Pancreas (tissue), 10 donors: ENCODE measurements around the gene UBC. TPM values are rescaled to one million over a fixed set of nuclear protein-coding genes. Genes with fewer than 3 reads are reported as not detected.

ENCODE experiments used
- ATAC-seq, 4 donors: fragments of 200-7000 bp; cut with Tn5 transposase; one replicate each; pipeline versions ENCODE4 v1.8.0 to v1.9.1; 2020; ENCODE audit warnings: mild to moderate bottlenecking in 4 of 4, moderate library complexity in 4 of 4
- DNase-seq, 6 donors: peaks; one replicate each; pipeline ENCODE4 v3.0.0-alpha.2; 2020
- FAIRE-seq: peaks from 2 replicates; lab custom pipeline; 2012; peaks lifted over from hg19 to GRCh38; lab: Jason Lieb, UNC
- H3K27ac ChIP-seq, 4 donors: fragments of 200-600 bp; sonication (generic); 1 replicate in 3 of 4; 2 replicates in 1 of 4; pipeline versions ENCODE4 v1.5.0 to v1.8.0; 2020
- H3K27me3 ChIP-seq, 4 donors: fragments of 200-600 bp; one replicate each; pipeline ENCODE4 v1.8.0; 2021
- H3K36me3 ChIP-seq, 3 donors: fragments of 200-600 bp; sonication (generic) in 1 of 3; one replicate each; pipeline versions ENCODE4 v1.5.0 to v1.8.0; 2020 to 2021
- H3K4me1 ChIP-seq, 3 donors: fragments of 200-600 bp; one replicate each; pipeline ENCODE4 v1.8.0; 2021
- H3K4me3 ChIP-seq, 4 donors: fragments of 200-600 bp; sonication (generic) in 2 of 4; one replicate each; pipeline versions ENCODE4 v1.5.0 to v1.8.0; 2020 to 2021
- H3K9me3 ChIP-seq, 4 donors: fragments of 200-600 bp; one replicate each; pipeline ENCODE4 v1.8.0; 2021
- WGBS, 2 donors: extraction: QIAGEN DNeasy Blood & Tissue Kit; methylation state at CpG; one replicate each; pipeline ENCODE4 v1.1.7; 2013; 5-methylcytosine and 5-hydroxymethylcytosine counted together
- intact Hi-C, 3 donors: fragments of 100-400 bp; cut with DNase I; formaldehyde crosslinking; loops; one replicate each; pipeline versions ENCODE4 v1.11.1 to v1.14.2; 2022
- polyA plus RNA-seq, 2 donors: library from polyadenylated mRNA; stranded (reverse); fragments of 200-250 nt; gene quantifications; one replicate each; pipeline ENCODE4 v1.2.3, GENCODE V29; 2013
- total RNA-seq, 6 donors: library from RNA; stranded (reverse); fragmentation: NEBNext Ultra II Directional in 4 of 6; extraction: Animal tissue kit (Norgen Biotek cat#: 25700) in 4 of 6; gene quantifications; one replicate each; pipeline versions ENCODE4 v1.2.1 to v1.2.4, GENCODE V29; 2021 to 2023
- TF ChIP-seq, protein P1 (sequence below), 4 donors: fragments of 200-600 bp; sonication (generic) in 3 of 4; IDR thresholded peaks; one replicate each; pipeline versions ENCODE4 v1.5.0 to v1.8.0; 2021; ENCODE audit warnings: antibody characterized with exemption in 4 of 4
- donor health status: healthy with polysubstance abuse.
- donor health status: DM: no; HTN: no; CAD: no; lungs with moderate emphysema.
- donor health status: DM: no; HTN: no; CAD: no.
- donor health status: control.
- donor health status: control.
- donor health status: Bipolar disorder and iron deficiency.
- donor health status: DM: yes; HTN: yes; CAD: no.
- donor health status: DM: no; HTN: no; CAD: no.
- donor health status: DM: no; HTN: no; CAD: no.
- donor health status: DM: yes; HTN: yes; CAD: no.

UBC gene
- total and polyA plus RNA-seq, 8 donors, result 353 to 605 (median 433) TPM

DNA sequence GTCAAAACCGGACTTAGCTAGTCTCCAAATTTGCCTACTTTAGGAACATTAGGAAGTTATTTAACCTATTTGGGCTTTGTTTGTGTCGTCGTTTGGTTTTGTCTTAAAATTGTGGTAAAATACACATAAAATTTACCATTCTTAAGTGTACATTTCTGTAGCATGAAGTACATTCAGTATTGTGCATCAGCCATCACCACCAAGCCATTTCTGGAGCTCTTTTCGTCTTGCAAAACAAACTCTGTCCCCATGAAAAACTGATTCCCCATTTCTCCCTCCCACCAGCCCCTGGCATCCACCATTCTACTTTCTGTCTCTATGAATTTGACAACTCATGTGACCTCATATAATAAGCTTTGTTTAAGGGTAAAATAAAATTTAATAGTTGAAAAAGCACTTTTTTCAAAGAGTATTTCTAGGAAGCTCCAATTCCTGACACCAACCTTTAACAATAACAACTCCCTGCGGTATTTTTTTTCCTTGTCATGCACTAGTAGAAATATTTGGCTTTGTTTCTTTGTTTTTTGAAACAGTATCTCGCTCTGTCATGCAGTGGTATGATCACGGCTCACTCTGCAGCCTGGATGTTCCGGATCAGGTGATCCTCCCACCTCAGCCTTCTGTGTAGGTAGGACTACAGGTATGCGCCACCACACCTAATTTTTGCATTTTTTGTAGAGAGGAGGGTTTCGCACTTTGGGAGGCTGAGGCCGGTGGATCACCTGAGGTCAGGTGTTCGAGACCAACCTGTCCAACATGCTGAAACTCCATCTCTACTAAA, 3.6 kb upstream of the UBC start:
- TF ChIP-seq, protein P1, sequence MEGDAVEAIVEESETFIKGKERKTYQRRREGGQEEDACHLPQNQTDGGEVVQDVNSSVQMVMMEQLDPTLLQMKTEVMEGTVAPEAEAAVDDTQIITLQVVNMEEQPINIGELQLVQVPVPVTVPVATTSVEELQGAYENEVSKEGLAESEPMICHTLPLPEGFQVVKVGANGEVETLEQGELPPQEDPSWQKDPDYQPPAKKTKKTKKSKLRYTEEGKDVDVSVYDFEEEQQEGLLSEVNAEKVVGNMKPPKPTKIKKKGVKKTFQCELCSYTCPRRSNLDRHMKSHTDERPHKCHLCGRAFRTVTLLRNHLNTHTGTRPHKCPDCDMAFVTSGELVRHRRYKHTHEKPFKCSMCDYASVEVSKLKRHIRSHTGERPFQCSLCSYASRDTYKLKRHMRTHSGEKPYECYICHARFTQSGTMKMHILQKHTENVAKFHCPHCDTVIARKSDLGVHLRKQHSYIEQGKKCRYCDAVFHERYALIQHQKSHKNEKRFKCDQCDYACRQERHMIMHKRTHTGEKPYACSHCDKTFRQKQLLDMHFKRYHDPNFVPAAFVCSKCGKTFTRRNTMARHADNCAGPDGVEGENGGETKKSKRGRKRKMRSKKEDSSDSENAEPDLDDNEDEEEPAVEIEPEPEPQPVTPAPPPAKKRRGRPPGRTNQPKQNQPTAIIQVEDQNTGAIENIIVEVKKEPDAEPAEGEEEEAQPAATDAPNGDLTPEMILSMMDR (IDR thresholded peaks at IDR 0.05), result no peak
- H3K9me3 ChIP-seq, result no peaks in the 10 kb centered on the region
- intact Hi-C loops, result no loop called here
- WGBS, 2 donors, result 41 to 44% methylated on average over 12 of the region's 12 CpGs
- peaks cover 17 to 33% (median 29%) of the 10 kb centered on the region in 3 donors for H3K4me1 ChIP-seq
- DNase-seq (peak in 1 of 6 donors; percentile 14), FAIRE-seq (no peak), ATAC-seq (no peak)
- H3K4me3 ChIP-seq, result peak overlapping the region in 3 of 4 donors; percentile 0 to 29 (median 28)
- H3K27me3 ChIP-seq, result no peaks in the 10 kb centered on the region
- peak overlapping the region; percentile 97 to 100 (median 98) for H3K27ac ChIP-seq
- H3K36me3 ChIP-seq, result peaks cover 0 to 5% (median 0%) of the 10 kb centered on the region in 3 donors

DNA sequence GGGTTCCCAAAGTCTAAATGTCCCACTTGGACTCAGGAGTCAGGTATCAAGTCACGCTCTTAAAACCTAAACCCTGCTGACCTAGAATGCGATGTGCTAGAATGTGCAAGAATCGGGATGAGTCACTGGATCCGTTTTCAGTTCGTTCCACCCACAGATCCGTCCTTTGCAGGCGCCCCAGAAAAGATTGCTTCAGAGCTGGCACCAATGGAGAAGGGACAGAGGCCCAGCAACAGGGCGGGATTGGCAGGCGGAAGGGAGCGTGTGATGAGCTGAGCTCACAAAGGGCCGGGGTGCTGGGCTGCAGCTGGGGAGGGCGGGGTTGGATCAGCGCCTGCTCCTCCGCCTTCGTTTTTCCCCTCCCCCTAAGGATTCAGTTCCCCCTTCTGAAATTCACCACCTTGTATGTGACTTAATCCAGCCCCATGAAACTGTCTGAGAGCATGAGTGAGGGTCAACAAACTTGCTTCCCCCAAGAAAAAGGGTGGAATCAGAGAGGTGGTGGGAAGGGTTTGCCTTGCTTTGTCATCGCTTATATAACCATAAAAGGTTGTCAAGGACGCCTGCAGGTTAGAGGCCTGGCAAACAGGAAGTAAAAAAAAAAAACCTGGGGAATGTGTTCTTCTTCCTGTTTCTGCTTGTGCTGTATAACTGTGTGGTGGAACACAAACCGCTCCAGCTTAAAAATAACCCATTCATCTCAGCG, 2.8 kb upstream of the UBC start:
- H3K36me3 ChIP-seq, result peaks cover 0 to 10% (median 0%) of the 10 kb centered on the region in 3 donors
- DNase-seq (peak; percentile 87 to 98 (median 97)), FAIRE-seq (no peak), ATAC-seq (peak; percentile 74 to 84 (median 82))
- H3K4me1 ChIP-seq, result peaks cover 17 to 31% (median 29%) of the 10 kb centered on the region in 3 donors
- no peaks in the 10 kb centered on the region for H3K27me3 ChIP-seq
- H3K27ac ChIP-seq, result peak overlapping the region; percentile 97 to 100 (median 98)
- TF ChIP-seq, protein P1 (IDR thresholded peaks at IDR 0.05), result no peak
- peak overlapping the region in 3 of 4 donors; percentile 0 to 29 (median 28) for H3K4me3 ChIP-seq
- intact Hi-C loops, result no loop called here
- H3K9me3 ChIP-seq, result no peaks in the 10 kb centered on the region
- WGBS, 2 donors, result 0 to 1% methylated on average over 19 of the region's 19 CpGs

DNA sequence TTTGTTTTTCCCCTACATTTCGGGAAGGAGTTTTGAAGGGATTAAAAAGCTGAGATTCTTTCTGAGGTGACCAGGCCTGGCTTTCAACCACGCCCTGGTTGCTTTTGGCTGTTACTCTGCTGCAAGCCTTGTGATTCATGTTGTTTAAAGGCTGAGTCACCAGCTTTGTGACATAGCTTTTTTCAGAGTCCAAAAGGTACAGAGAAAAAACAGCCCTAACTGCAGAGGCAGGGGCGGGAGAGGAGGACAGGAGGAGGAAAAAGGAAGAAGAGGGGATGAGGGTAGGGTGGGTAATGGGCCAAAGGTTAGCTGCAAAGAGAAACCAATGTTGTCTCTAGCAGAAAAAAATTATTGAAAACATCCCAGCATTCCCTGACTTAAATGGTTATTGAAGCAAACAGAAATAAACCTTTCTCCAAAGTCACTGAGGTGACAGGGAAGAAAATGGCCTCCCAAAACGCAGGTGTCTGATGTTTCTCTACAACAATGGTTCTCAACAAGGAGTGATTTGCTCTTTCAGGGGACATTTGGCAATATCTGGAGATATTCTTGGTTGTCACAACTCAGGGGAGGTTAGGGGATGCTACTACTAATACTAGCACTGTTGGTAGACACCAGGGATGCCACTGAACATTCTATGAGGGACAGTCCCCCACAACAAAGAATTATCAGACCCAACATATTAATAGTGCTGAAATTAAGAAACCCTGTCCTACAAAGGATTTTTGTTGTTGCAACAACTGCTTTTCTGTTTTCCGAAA, 2.1 kb upstream of the UBC start:
- no peaks in the 10 kb centered on the region for H3K27me3 ChIP-seq
- DNase-seq, result peak in 4 of 6 donors; percentile 68 to 76 (median 72)
- H3K4me1 ChIP-seq, result peaks cover 18 to 30% (median 26%) of the 10 kb centered on the region in 3 donors
- 13 to 15% methylated on average over 5 of the region's 5 CpGs for WGBS, 2 donors
- peak overlapping the region; percentile 97 to 100 (median 98) for H3K27ac ChIP-seq
- no peak for FAIRE-seq
- TF ChIP-seq, protein P1 (IDR thresholded peaks at IDR 0.05), result no peak
- H3K9me3 ChIP-seq, result no peaks in the 10 kb centered on the region
- ATAC-seq, result peak; percentile 41 to 60 (median 49)
- H3K4me3 ChIP-seq, result peak overlapping the region in 2 of 4 donors; percentile 9 to 29
- intact Hi-C loops, result no loop called here
- peaks cover 0 to 12% (median 0%) of the 10 kb centered on the region in 3 donors for H3K36me3 ChIP-seq

DNA sequence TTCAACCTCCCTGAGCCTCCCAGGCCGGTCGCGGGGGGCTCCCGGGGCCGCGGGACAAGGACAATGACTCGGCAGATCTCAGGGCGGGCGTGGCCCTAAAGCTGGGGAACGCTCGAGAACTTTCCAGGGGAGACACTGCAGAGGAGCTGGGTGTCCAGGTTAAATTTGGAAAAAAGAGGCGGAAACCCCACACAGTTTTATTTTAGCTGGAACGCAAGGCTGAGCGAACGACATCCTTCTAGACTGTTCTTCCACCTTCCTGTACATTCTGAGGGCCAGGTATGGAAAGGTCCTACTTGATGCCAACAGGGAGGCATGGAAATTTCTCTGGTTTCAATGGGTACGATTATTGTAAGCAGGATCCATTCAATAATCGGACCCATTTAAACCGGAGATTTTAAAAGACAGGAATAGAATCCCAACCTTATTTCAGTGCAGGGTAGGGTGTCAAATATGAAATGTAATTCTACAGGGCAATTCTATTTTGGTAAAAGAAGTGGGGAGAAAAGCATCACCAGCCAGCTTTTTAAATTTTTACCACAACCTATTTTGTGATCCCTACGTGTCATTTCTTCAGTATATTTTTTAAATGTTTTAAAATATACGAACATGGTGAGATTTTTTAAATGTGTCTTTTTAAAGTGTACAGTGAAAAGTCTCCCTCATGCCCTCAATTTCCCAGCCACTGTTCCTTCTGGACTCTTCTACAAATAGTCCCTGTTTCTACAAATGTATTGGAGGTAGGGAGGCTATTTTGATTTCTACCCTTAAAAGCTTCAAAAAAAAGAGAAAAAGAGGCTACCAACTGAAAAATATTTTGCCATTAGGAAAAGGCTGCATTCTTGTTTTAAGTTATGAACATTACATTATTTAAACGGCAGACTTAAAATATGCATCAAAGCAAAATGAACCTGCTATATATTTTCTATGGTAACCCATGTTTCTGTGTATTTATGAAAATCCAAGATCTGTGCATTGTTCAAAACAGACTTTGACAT, 1.1 kb upstream of the UBC start:
- Histone ChIP-seq H3K4me1 (peaks cover 26 to 40% (median 35%) of the 10 kb centered on the region in 3 donors), H3K36me3 (peaks cover 0 to 22% (median 0%) of the 10 kb centered on the region in 3 donors), H3K27me3 (no peaks in the 10 kb centered on the region), H3K27ac (peak overlapping the region; percentile 97 to 100 (median 98)), H3K4me3 (peak overlapping the region; percentile 56 to 86 (median 65)), H3K9me3 (no peaks in the 10 kb centered on the region)
- DNase-seq (peak in 2 of 6 donors; percentile 71 to 79), ATAC-seq (no peak), FAIRE-seq (no peak)
- intact Hi-C loops, result no loop called here
- 23 to 26% methylated on average over 21 of the region's 21 CpGs for WGBS, 2 donors
- TF ChIP-seq, protein P1 (IDR thresholded peaks at IDR 0.05), result no peak
